HG03439 (cell line): ENCODE measurements around the gene SLC30A10.
"Not testable (repeated sequence)": the region's sequence is repeated elsewhere in the genome, so short reads cannot be mapped to it uniquely, and the experiment has no call there.

Source experiments
- ATAC-seq: cut with Tn5 transposase; IDR thresholded peaks from one replicate; pipeline ENCODE4 v1.9.1; 2021; ENCODE audit warnings: mild to moderate bottlenecking, moderate library complexity; ENCODE audit not compliant: unreplicated experiment

Gene SLC30A10

DNA sequence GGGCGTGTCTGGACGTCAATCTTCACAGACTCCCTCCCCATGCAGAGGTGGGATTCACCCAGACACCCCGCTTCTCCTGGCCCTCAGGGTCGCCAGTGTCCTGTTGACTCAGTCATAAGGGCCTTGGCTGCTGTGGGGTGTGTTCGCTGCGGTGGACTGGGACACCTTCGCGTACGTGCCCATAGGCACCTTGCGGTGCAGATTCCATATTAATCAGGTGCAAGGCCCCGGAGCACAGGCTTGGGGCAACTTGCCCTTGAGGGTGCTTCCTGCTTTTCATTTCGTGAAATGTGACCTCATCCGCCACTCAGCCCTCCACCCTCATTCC, 398 bp upstream of the SLC30A10 start:
- no peak for ATAC-seq

DNA sequence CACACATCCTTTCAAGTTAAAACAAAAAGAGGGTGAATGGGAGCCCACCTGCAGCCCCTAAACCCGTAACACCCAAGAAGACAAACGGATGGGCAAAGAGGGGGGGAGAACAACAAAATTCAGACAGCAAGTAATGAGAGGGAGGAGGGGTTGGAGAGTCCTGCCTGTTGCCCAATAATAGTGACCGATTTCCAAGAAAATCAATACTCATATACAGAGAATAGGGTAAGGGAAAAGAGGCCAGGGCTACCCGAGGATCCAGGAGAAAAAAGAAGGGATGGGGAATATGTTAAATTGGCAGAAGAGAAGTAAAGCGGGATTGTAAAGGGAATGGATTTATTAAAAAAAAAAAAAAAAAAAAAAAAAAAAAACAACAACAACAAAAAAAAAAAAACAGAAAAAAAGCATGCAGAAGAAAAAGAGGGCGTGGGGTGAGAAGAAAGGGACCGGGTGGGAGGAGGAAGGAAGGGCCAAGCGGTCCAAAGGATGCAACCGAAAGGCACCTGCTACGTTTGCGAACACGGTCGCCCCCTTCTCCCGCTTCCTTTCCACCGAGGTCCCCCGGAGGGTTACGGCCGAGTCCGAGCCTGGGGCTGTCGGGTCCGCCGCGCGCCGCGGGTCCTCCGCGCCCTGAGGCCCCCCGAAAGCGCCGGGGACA, 930 bp downstream of the SLC30A10 start:
- no peak for ATAC-seq

- ATAC-seq, result no peak
These were observed 1.9 kb downstream of the SLC30A10 start for GRCh38 chr1:219926363-219926998.

GRCh38 chr1:219924342-219924741, 4.0 kb downstream of the SLC30A10 start:
- no peak for ATAC-seq

DNA sequence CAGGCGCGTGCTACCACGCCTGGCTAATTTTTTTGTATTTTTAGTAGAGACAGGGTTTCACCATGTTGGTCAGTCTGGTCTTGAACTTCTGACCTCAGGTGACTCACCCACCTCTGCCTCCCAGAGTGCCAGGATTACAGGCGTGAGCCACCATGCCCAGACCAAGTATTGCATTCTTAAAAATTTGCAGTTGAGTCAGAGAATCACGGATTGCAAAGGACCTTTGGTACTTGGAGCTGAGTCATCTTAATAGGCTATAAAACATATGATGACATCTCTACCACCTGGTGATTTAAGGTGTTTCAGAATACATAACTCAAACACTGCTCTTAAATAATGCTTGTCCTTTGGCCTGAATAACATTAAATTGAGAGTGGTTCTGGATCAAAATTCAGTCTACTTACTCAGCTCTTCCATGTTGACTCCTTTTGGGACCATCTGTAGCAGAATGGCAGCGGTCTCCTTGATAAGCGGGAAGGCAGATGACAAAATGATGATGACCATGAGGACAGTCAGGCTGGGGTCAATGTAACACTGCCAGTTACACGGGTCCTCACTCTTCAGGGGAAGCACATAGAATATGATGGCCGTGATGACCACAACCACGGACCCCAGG, 10.4 kb downstream of the SLC30A10 start:
- no peak for ATAC-seq

GRCh38 chr1:219917281-219917680, 11.1 kb downstream of the SLC30A10 start:
- ATAC-seq, result no peak

GRCh38 chr1:219916257-219916656, 12.1 kb downstream of the SLC30A10 start:
- ATAC-seq, result no peak

DNA sequence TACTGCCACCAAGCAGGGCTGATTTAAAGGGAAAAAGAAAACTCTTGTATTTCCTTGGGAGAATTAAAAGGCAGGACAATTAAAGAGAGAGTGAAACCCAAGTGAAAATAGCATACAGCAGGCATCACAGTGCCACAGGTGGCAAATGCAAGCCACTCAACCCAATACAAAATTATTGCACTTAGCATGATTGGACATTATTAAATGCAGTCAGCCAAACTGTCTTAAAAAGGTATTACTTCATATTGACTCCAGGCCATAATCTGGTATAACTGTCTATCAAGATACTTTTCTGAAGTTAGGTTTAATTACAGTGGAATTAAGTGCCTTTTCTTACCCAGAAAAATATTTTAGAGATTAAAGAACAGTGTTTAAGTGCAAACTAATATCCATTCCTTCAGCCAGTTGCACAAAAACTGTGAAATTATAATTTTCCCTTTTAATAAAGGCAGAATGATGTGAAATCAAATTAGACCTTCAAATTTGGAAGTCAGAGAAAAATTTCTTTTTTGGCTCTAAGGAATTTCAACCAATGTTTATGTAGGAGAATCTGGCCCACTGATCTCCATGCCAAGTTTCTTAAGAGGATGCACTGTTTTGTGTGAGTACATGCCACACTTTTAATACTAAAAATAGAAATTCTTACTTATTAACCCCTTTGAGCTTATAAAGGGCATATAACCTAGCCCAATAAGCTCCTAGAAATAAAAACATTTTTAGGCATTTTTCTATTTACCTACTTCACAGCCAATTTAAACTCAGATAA, 15.2 kb downstream of the SLC30A10 start:
- no peak for ATAC-seq

DNA sequence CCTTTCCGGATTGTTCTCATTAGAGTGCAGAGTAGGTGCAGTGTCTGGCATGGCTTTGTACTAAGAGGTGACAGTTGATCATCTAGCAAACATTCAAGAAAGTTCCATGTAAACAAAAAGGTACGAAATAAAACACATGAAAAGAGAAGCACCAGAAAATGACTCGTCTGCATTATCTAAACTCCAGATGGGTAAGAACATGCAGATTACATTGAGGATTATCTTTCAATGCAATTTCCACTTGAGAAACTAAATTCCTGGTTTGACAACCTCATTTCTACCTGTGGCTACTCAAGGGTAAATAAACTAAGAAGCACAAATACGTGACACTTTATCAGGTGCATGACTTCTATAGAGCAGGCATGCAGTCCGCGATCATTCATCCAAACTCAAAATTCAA, 17.6 kb downstream of the SLC30A10 start:
- no peak for ATAC-seq

DNA sequence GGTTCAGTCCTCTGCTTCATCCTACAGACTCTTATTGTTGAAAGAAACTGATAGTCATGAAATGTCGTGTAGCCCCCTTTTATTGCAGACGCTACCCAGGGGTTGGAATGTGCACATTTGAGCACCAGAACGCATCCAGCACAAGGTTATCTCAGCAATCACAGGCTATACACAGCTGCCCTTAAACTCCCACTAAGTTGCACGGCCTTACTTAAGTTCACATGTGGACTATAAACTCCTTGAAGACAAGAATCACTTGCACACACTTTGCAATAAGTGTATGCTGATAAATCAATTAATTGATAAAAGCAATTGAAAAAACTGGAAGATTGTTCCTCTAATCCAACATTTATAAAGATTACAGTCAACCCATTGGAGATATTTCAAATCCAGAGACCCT, 18.9 kb downstream of the SLC30A10 start:
- ATAC-seq, result no peak

DNA sequence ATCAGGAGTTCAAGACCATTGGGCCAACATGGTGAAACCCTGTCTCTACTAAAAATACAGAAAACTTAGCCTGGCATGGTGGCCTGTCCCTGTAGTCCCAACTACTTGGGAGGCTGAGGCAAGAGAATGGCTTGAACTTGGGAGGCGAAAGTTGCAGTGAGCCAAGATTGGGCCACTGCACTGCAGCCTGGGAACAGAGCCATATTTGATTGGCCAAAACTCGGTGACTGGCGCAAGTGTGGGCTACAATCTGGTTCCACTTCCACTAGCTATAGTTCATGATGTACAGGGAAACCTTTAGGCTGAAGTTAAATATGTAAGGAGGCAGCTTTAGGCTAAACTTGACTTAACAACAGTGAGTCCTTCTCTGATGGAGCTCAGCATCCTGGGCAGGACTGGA, 20.2 kb downstream of the SLC30A10 start:
- ATAC-seq, result no peak

GRCh38 chr1:219907772-219908070, 20.6 kb downstream of the SLC30A10 start:
- no peak for ATAC-seq

DNA sequence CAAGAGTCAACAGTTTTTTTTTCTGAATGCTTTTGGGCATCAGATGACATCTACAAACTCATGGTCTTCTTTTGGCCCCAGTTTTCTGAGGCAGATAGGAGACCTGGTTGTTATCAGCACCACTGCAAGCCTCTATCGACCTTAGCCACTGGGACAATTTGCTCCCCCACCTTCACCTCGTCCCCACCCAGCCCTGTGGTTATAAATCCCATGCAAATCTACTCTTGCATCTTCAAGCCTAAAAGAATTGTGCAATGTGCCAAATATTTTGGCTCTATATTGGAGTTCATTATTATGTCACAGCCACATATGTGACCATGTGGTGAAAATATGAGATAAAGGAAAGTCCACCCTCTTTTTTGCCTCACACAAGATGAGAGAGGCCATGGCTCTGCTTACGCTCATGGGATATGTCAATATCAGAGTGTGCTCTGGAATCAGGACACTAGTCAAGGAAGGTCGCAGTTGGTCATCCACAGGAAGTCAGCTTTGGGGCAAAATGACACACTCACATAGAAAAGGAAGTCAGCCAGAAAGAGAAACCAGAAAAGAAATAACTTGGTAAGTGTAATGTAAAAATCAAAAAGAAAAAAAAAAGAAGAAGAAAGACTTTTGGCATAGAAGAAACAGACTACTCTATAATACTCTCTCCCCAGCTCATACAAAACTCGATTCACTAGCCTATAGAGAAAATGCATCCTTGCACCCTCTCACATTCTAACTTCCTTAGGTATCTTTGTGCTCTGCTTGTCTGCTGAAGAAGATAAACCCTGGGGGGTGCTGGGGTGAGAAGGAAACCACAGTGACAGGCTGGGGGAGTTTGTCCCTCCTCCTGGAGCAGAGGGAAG, 21.2 kb downstream of the SLC30A10 start:
- no peak for ATAC-seq

- ATAC-seq, result not testable (repeated sequence)
These were observed 21.8 kb downstream of the SLC30A10 start for GRCh38 chr1:219906565-219906923.

DNA sequence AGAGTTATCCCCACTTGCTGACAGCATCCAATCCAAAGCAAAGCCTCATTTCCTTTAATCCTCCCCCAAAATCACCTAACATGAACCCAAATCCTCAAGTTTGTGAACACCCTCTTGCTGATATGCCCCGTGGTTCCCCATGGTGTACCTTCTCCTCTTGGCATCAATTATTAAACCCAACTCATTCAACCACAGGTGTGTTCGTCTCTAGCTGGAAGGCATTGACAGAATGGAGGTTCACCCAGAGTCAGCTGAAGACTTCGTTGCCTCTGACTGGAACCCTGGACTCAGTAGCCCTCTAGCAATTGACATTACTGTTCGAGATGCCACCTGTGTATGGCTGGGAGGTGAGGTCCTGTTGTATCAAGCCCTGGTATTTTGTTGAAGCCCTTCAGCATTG, 22.8 kb downstream of the SLC30A10 start:
- ATAC-seq, result no peak

- ATAC-seq, result no peak
These were observed 23.4 kb downstream of the SLC30A10 start for GRCh38 chr1:219904934-219905333.

DNA sequence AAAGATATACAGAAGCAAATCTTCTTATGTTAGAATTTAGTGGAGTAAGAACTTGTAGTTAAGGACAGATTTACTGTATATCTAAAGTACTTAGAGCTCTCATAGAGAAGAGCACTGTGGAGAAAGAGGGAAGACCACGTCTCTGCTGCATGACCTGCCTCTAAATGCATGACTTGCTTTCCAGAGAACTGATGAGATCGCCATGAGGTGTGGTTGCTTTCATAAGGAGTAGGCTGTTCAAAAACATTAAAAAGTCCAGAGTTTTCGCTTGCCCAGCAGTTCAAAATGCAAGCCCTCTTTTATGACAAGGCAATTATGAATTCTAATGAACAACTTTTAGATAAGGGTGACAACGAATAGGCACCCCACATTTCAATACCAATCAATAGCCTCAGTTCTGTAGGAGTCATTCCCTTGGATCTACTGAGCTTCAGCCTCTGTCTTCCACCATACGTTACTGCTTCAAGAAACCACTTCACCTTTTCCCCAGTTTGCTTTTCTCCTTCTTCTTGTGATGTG, 24.9 kb downstream of the SLC30A10 start:
- no peak for ATAC-seq

GRCh38 chr1:219902951-219903350, 25.4 kb downstream of the SLC30A10 start:
- ATAC-seq, result no peak

- ATAC-seq, result no peak
These were observed 27.5 kb downstream of the SLC30A10 start for GRCh38 chr1:219900882-219901281.

- no peak for ATAC-seq
These were observed 28.2 kb downstream of the SLC30A10 start for GRCh38 chr1:219900201-219900600.

DNA sequence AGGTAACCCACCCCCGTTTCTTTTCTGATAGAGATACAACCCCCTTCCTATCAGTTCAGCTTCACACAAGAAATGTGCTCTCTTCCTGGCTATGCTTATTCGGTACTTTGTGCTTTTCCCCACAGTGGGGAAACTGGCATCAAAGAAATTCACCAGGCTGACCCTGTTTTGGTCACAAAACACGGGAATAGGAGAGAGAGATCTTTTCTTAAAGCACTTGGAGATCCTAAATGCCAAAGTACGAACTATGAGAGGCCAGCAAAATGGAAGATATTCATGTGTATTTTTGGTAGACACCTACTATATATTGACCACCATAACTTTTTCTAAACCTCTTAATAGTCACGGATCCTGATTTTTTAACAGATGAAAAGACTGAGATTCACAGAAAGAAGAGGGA, 30.0 kb downstream of the SLC30A10 start:
- no peak for ATAC-seq
